Transverse colon (tissue), 4 donors: ENCODE results near the gene DHRS12.

Source experiments
- EP300 ChIP-seq: sonication (generic); formaldehyde crosslinking; IDR thresholded peaks from one replicate; pipeline ENCODE4 v1.6.1; 2017; ENCODE audit warnings: antibody characterized with exemption, low read depth
- POLR2AphosphoS5 ChIP-seq, 3 donors: sonication (generic); formaldehyde crosslinking; IDR thresholded peaks; one replicate each; pipeline ENCODE4 v1.6.1; 2016; ENCODE audit warnings: antibody characterized with exemption in 3 of 3
- TF ChIP-seq, protein P1 (sequence below), 5 experiments: fragments of 200-600 bp in 3 of 5; fragments of 450-650 bp in 2 of 5; sonication (generic) in 3 of 5; IDR thresholded peaks; 1 replicate in 2 of 5; 2 replicates in 3 of 5; pipeline ENCODE4 v1.5.1; 2016 to 2017; ENCODE audit warnings: antibody characterized with exemption in 5 of 5, inconsistent platforms in 3 of 5, mild to moderate bottlenecking in 2 of 5, moderate library complexity in 1 of 5

DNA sequence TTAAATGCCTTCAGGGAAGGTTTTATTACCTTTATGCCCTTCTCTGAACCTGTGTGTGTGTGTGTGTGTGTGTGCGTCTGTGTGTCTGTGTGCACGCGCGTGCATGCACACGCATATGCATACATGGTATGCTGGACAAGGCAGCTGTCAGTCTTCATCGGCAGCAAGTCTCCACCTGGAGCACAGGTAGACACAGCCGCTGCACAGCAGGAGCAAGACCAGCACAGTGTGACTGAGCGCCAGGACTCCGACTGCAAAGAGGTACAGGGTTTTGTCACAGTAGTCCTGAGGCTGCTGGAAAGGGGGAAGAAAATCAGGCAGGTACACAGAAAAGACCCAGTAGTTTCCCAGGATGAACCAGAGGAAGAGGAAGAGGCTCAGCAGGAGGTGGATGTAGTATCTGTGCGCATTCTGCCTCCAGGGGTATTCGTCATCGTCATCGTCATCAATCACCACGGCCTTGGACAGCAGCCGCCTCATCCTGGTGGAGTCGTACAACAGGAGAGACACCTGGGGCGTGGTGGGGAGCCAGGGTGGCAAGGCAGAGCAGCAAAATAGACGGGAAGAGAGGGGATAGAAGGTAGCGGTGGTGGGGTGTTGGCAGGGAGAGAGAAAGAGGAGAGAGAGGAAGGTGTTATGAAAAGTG is 12.8 kb upstream of the DHRS12 start:
- no peak for TF ChIP-seq EP300
- no peak for TF ChIP-seq POLR2AphosphoS5 (IDR thresholded peaks at IDR 0.05)
- TF ChIP-seq, protein P1, sequence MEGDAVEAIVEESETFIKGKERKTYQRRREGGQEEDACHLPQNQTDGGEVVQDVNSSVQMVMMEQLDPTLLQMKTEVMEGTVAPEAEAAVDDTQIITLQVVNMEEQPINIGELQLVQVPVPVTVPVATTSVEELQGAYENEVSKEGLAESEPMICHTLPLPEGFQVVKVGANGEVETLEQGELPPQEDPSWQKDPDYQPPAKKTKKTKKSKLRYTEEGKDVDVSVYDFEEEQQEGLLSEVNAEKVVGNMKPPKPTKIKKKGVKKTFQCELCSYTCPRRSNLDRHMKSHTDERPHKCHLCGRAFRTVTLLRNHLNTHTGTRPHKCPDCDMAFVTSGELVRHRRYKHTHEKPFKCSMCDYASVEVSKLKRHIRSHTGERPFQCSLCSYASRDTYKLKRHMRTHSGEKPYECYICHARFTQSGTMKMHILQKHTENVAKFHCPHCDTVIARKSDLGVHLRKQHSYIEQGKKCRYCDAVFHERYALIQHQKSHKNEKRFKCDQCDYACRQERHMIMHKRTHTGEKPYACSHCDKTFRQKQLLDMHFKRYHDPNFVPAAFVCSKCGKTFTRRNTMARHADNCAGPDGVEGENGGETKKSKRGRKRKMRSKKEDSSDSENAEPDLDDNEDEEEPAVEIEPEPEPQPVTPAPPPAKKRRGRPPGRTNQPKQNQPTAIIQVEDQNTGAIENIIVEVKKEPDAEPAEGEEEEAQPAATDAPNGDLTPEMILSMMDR (IDR thresholded peaks at IDR 0.05), result no peak
